SKM-1 (cell line): ENCODE results near the gene USP47.

ENCODE experiments used
- DNase-seq: peaks from one replicate; lab custom pipeline; 2025; ENCODE audit not compliant: unreplicated experiment; lab: John Stamatoyannopoulos, UW

USP47 gene

GRCh38 chr11:11841723-11842420 is at the start of gene USP47:
USP47 (plus strand) TSS chr11:11841972; CDS start chr11:11842186, 214 bp downstream.
- DNase-seq = peak; percentile 65

- no peak for DNase-seq
Observed at GRCh38 chr11:11793073-11793472, 48.7 kb upstream of the USP47 start.

- DNase-seq = peak; percentile 37
Observed at GRCh38 chr11:11798586-11799438, 43.0 kb upstream of the USP47 start.

GRCh38 chr11:11805228-11805627 is 36.5 kb upstream of the USP47 start:
- no peak for DNase-seq

GRCh38 chr11:11806074-11806473 is 35.7 kb upstream of the USP47 start:
- no peak for DNase-seq

GRCh38 chr11:11806586-11806985 is 35.2 kb upstream of the USP47 start:
- no peak for DNase-seq

- DNase-seq = no peak
Observed at GRCh38 chr11:11807811-11808782, 33.7 kb upstream of the USP47 start.

- DNase-seq = no peak
Observed at GRCh38 chr11:11808992-11809615, 32.7 kb upstream of the USP47 start.

GRCh38 chr11:11810764-11811726 is 30.7 kb upstream of the USP47 start:
- no peak for DNase-seq

- no peak for DNase-seq
Observed at GRCh38 chr11:11813288-11813962, 28.3 kb upstream of the USP47 start.

- DNase-seq = no peak
Observed at GRCh38 chr11:11814614-11815452, 26.9 kb upstream of the USP47 start.

- no peak for DNase-seq
Observed at GRCh38 chr11:11816511-11817314, 25.1 kb upstream of the USP47 start.

- no peak for DNase-seq
Observed at GRCh38 chr11:11817957-11818356, 23.8 kb upstream of the USP47 start.

GRCh38 chr11:11818529-11819121 is 23.1 kb upstream of the USP47 start:
- DNase-seq = no peak

- DNase-seq = no peak
Observed at GRCh38 chr11:11821899-11822298, 19.9 kb upstream of the USP47 start.

- DNase-seq = no peak
Observed at GRCh38 chr11:11822946-11823345, 18.8 kb upstream of the USP47 start.

- no peak for DNase-seq
Observed at GRCh38 chr11:11826260-11826659, 15.5 kb upstream of the USP47 start.
